GM18951 (cell line): ENCODE measurements around the gene GRK5.
"Not testable (repeated sequence)": the region's sequence is repeated elsewhere in the genome, so short reads cannot be mapped to it uniquely, and the experiment has no call there.

Experiments used
- POLR2A ChIP-seq: IDR thresholded peaks from 4 replicates; pipeline ENCODE4 v1.6.1; 2011; ENCODE audit warnings: mild to moderate bottlenecking; ENCODE audit not compliant: insufficient read length, insufficient read depth; ENCODE audit errors: extremely low read depth
- in situ Hi-C: fragments of 300-500 bp; cut with MboI; formaldehyde crosslinking; loops from one replicate; pipeline ENCODE4 v1.12.0; 2022; ENCODE audit warnings: low sequenced_read_pairs, mixed read lengths, inconsistent platforms; ENCODE audit not compliant: unreplicated experiment

The GRK5 gene

GRCh38 chr10:119268428-119268827 lies 61.1 kb downstream of the GRK5 start:
- in situ Hi-C loops = no loop called here
- TF ChIP-seq POLR2A = no peak

GRCh38 chr10:119268871-119269506 lies 61.6 kb downstream of the GRK5 start:
- in situ Hi-C loops = no loop called here
- no peak for TF ChIP-seq POLR2A

- TF ChIP-seq POLR2A = no peak
- in situ Hi-C loops = no loop called here
Measured at GRCh38 chr10:119269737-119270136, 62.4 kb downstream of the GRK5 start.

- peak; percentile 36 for TF ChIP-seq POLR2A
- in situ Hi-C loops = no loop called here
Measured at GRCh38 chr10:119270762-119271366, 63.5 kb downstream of the GRK5 start.

GRCh38 chr10:119272338-119272734 lies 65.0 kb downstream of the GRK5 start:
- in situ Hi-C loops = not testable (repeated sequence)

- TF ChIP-seq POLR2A = no peak
- in situ Hi-C loops = no loop called here
Measured at GRCh38 chr10:119272736-119273135, 65.4 kb downstream of the GRK5 start.

GRCh38 chr10:119273413-119273812 lies 66.0 kb downstream of the GRK5 start:
- in situ Hi-C loops = no loop called here
- no peak for TF ChIP-seq POLR2A

- TF ChIP-seq POLR2A = no peak
- in situ Hi-C loops = no loop called here
Measured at GRCh38 chr10:119274519-119275045, 67.2 kb downstream of the GRK5 start.

GRCh38 chr10:119275085-119275484 lies 67.7 kb downstream of the GRK5 start:
- in situ Hi-C loops = no loop called here
- TF ChIP-seq POLR2A = no peak

- in situ Hi-C loops = not testable (repeated sequence)
Measured at GRCh38 chr10:119276194-119276593, 68.8 kb downstream of the GRK5 start.

- no peak for TF ChIP-seq POLR2A
- in situ Hi-C loops = no loop called here
Measured at GRCh38 chr10:119278126-119278709, 70.8 kb downstream of the GRK5 start.

GRCh38 chr10:119279441-119279840 lies 72.1 kb downstream of the GRK5 start:
- no peak for TF ChIP-seq POLR2A
- in situ Hi-C loops = no loop called here

- no peak for TF ChIP-seq POLR2A
- in situ Hi-C loops = no loop called here
Measured at GRCh38 chr10:119281581-119282071, 74.3 kb downstream of the GRK5 start.

GRCh38 chr10:119282446-119282845 lies 75.1 kb downstream of the GRK5 start:
- in situ Hi-C loops = no loop called here
- TF ChIP-seq POLR2A = no peak
